Stimulated activated CD4-positive, alpha-beta T cell treated with anti-CD3 and anti-CD28 coated beads, Interleukin-12 subunit alpha, Interleukin-12 subunit beta, amount 100 ng/mL, for 4 hours (primary cell): Measurements from ENCODE around the gene FHIT.

Source experiments
- DNase-seq: peaks from one replicate; pipeline ENCODE4 v3.0.0-alpha.2; 2020

FHIT gene

DNA sequence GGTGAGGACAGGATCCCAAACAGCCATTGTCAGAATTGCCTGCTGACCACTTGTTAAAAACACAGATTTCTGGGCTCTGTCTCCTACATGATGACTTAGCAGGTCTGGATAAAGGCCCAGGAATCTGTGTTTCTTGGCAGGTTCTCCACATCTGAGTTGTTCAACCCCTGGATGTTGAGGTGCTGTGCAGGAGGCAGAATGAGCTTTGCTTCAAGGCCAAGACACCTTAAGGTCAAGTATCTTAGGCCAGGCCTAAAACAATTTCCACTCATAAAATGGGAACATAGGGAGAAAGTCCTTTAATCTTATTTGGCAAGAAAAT is 1522.7 kb downstream of the FHIT start:
- no peak for DNase-seq

DNA sequence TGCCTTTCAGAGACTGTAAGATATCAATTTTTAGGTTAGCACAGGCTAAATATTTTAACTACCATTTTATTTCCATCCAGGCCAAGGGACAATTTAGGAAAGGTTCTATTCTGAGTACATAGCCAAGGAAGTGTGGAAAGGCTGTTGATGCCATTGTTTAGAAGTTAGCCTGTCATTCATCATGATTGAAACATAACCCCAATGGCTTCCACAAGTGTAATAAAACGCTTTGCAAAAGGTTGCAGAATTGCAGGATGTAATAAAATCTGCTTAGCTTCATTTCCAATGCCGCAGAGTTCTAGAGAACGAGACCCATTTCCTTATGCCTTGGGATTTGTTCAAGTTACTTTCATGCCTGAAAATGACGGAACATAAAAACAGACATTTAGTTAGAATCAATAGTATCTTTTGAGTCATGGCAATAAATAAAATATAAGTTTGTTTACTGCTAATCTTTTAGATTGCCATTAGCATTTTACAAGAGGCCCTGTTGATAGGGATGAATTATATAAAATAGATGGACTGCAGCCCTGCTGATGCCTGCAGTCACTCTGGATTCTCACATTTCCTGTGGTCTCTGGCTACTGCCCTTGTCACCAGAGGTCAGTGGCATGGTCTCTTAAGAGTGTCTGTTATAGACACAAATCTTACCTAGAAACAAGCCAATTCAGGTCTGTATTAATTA is 1523.2 kb downstream of the FHIT start:
- no peak for DNase-seq

DNA sequence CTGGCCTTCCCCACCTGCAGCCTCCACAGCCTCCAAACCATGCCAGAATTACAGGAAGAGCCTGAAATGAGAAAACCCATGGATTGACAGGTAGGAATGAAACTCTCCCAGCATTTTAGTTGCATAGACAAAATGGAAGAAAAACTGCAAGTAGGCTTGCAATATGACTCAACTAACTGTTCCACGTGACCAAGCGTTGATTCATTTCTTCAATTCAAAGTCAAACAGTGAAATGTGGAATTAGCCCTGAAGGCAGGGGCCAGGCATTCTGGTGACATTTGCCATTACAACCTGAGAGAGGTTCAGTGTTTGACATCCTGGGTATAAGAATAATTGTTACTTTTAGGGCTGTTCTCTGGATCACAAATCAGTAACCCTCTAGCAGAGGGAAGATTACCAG is 1525.0 kb downstream of the FHIT start:
- no peak for DNase-seq

DNA sequence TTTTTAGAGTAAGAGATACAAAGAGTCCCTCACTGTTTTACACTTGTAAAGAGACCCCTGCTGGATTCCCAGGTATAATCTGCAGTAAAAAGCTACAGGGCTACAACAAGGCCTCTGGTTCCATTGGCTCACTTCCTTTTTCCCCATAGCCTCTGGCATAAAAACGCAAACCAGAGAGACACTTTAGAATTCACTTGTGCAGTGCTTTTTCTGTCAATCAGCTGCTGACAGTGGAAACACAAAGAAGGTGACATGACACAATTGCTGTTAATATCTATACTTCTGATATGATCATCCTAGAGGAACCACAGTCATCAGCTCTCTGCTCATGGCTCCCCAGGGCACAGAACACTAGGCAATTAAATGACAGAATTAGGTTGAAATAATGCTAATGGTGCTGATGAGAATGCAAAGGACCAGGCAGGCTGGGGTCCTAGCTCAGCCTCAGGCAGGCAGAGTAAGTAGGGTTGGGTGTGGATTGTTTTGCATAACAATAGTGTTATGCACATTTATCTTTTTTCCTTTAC is 1533.5 kb downstream of the FHIT start:
- no peak for DNase-seq

DNA sequence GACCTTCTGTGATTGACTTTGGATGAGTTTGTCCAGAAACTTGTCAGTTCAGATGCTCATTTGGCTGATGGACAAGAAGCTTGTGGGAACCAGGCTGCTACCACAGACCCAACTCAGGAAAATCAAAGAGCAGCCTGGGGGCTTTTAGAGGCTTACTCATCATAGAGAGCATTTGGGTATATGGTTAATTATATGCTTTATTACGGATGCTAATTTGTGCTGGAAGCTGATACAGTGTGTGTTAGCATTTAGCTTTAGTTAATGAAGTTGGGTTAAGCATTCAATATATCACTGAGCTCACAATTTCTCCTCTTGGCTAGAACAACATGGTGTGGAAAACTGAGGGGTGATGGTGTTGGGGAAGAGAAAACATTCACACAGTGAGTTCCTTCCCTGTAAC is 1537.2 kb downstream of the FHIT start:
- DNase-seq = no peak

DNA sequence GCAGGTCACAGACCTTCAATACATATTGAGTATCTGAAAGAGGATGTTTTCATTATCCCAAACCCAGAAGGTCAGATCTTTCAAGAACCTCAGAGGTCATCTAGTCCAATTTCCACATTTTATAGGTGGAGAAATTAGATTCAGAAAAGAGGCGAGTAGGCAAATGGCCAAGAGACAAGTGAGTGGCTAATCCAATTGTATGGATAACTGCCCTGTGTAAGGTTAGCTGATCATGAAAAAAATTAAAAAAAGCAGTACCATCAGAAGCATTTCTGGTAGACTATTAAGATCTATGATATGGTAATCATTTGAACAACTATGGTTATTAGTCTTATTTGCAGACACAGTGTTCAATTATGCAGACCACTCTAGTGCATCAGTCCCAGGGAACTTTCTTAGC is 1540.7 kb downstream of the FHIT start:
- no peak for DNase-seq

DNA sequence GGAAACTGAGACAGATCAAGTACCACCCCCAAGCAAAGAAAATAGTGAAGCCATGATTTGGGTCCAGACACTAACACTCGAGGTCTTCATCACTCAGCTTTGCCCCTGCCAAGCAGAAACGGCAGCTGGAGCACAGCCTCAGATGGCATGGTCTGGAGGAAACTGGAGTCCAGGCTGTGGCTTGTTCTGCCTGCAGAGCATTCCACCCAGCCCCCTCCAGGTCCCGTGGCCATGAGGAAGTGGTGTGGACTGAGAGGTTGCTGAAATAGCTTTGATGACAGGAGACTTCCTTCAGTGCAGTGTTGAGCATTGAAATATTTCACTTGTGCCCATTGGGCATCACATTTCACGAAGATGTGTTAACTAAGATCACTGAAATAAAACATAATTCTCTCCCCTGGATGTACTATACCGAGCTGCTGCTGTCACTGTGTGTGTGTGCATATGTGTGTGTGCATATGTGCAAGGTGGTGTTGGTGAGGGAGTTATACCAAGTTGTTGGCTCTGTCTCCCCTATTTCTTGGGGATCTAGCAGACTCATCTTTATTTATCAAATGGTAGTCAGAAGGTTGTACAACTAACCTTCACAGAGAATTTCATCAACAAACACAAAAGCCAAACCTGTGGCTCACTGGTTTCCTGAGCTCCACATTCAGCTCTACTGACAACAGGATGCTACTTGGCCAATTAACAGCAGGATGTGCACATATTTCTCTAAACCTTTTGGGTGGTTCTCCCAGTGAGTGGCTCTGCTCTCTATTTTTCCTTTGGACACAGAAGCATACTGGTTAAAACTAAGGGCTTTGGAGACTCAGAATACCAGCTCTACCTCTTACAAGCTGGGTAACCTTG is 1541.3 kb downstream of the FHIT start:
- DNase-seq = no peak

DNA sequence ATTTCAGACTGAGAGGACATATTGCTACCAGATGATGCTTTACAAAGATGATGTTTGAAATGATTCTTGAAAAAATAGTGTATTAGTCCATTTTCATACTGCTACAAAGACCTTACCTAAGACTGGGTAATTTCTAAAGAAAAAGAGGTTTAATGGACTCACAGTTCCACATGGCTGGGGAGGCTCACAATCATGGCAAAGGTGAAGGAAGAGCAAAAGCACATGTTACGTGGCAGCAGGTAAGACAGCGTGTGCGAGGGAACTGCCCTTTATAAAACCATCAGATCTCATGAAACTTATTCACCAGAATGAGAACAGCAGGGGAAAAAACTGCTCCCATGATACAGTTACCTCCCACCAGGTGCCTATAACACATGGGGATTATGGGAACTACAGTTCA is 1543.0 kb downstream of the FHIT start:
- no peak for DNase-seq

DNA sequence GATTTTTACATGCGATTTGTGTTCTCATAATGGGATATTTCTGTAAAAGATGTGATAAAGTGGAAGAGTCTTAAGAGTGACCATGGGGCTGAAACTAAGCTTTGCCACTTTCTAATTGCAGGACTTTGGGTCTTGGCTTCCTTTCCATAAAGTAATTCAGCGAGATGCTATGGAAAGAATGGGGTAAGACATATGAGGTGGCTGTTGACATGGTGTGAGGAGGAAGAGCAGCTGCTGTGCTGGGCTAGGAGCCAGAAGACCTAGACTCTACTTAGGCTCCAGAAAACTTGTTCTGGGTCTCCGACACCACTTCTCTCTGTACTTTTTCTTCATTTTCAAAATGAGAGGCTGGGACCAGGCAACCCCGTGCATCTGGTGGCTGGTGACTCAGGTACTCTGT is 1547.0 kb downstream of the FHIT start:
- no peak for DNase-seq

DNA sequence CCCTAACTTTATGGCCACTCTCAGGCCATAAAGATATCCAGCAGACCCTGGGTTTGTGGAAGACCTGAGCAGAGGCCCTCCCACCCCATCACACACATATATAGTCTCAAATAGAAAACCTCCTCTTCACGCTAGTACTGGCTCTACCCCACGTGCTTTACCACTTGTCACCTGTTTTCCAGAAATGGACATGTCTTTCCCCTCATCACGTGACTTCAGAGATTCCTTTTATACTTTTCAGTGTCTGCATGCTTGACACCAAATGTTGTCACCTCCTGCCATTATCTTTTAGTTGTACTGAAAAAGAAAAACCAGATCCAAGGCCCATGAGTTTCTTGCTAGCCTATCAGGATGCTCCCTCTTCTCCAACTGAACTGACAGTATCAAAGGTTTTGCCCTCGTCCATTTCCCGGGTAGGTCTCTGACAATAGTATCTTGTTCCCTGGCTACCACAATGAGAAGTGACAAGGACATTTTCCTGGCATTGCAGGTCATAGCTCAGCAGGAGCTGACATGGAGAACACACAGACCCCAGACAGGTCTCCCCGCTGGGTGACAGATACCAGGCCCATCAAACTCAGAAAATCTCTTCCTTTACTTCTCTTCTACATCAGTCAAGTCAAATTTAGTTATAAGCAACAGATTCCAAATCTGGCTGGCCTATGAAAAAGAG is 1551.5 kb downstream of the FHIT start:
- DNase-seq = no peak
